HEK293 (cell line): ENCODE measurements around the gene OBSL1.

ENCODE experiments used
- CTCF ChIA-PET: fragments of 350-600 bp; formaldehyde crosslinking; extraction: SDS; loops from one replicate; lab custom pipeline; 2021; ENCODE audit warnings: antibody characterized with exemption; lab: Yijun Ruan, JAX
- POLR2A ChIA-PET: fragments of 300-600 bp; formaldehyde crosslinking; extraction: SDS; loops from one replicate; lab custom pipeline; 2020; ENCODE audit warnings: antibody characterized with exemption, inconsistent platforms; lab: Yijun Ruan, JAX
- H3K27ac ChIP-seq: fragments of 200-500 bp; sonication (Bioruptor generic); 2 replicates; pipeline ENCODE4 v1.5.1; 2014; ENCODE audit warnings: low read depth, low read length, control low read depth, inconsistent platforms; ENCODE audit errors: extremely low read depth
- H3K36me3 ChIP-seq, 2 experiments: fragments of 200-500 bp in 1 of 2; sonication (Bioruptor generic) in 1 of 2; 1 replicate in 1 of 2; 2 replicates in 1 of 2; pipeline ENCODE4 v1.5.1; 2014 to 2017; ENCODE audit warnings: inconsistent platforms in 2 of 2, low read length in 2 of 2; ENCODE audit not compliant: control insufficient read depth in 2 of 2, insufficient read depth in 1 of 2
- H3K4me1 ChIP-seq: fragments of 200-500 bp; sonication (Bioruptor generic); 2 replicates; pipeline ENCODE4 v1.5.1; 2014; ENCODE audit warnings: mild to moderate bottlenecking, low read length, inconsistent platforms; ENCODE audit not compliant: control insufficient read depth, insufficient read depth
- H3K4me3 ChIP-seq: 2 replicates; pipeline ENCODE4 v1.5.1; 2011; ENCODE audit warnings: low read depth, mild to moderate bottlenecking, control low read depth, low read length, moderate library complexity
- H3K9me3 ChIP-seq: fragments of 200-500 bp; sonication (Bioruptor generic); 2 replicates; pipeline ENCODE4 v1.5.1; 2014; ENCODE audit warnings: low read depth, low read length, inconsistent platforms; ENCODE audit not compliant: control insufficient read depth, insufficient read depth
- BCL6B ChIP-seq: fragments of 450-650 bp; formaldehyde crosslinking; IDR thresholded peaks from 2 replicates; pipeline ENCODE4 v1.5.1; 2017; ENCODE audit warnings: missing biosample characterization, missing genetic modification characterization
- KLF10 ChIP-seq: fragments of 450-650 bp; IDR thresholded peaks from 2 replicates; pipeline ENCODE4 v1.5.1; 2018; ENCODE audit warnings: missing biosample characterization, mild to moderate bottlenecking, missing genetic modification characterization
- KLF9 ChIP-seq: fragments of 450-650 bp; formaldehyde crosslinking; IDR thresholded peaks from 2 replicates; pipeline ENCODE4 v1.5.1; 2016; ENCODE audit warnings: missing biosample characterization, missing genetic modification characterization, low read depth
- RBAK ChIP-seq: fragments of 450-650 bp; formaldehyde crosslinking; IDR thresholded peaks from 2 replicates; pipeline ENCODE4 v1.5.1; 2016; ENCODE audit warnings: missing biosample characterization, missing genetic modification characterization
- REPIN1 ChIP-seq: fragments of 450-650 bp; formaldehyde crosslinking; IDR thresholded peaks from 2 replicates; pipeline ENCODE4 v1.5.1; 2017; ENCODE audit warnings: missing biosample characterization, missing genetic modification characterization, low read depth
- SCRT2 ChIP-seq: fragments of 450-650 bp; formaldehyde crosslinking; IDR thresholded peaks from 2 replicates; pipeline ENCODE4 v1.5.1; 2016; ENCODE audit warnings: missing biosample characterization, missing genetic modification characterization
- SP2 ChIP-seq: fragments of 450-650 bp; formaldehyde crosslinking; IDR thresholded peaks from 2 replicates; pipeline ENCODE4 v1.5.1; 2016; ENCODE audit warnings: missing biosample characterization, missing genetic modification characterization
- SP3 ChIP-seq: fragments of 450-650 bp; formaldehyde crosslinking; IDR thresholded peaks from 2 replicates; pipeline ENCODE4 v1.5.1; 2016; ENCODE audit warnings: missing biosample characterization, missing genetic modification characterization
- ZFHX2 ChIP-seq: fragments of 450-650 bp; formaldehyde crosslinking; conservative IDR thresholded peaks from 2 replicates; pipeline ENCODE4 v1.5.1; 2016; ENCODE audit warnings: missing biosample characterization, missing genetic modification characterization
- ZNF133 ChIP-seq: fragments of 450-650 bp; formaldehyde crosslinking; IDR thresholded peaks from 2 replicates; pipeline ENCODE4 v1.5.1; 2016; ENCODE audit warnings: missing biosample characterization, missing genetic modification characterization
- ZNF184 ChIP-seq: fragments of 450-650 bp; IDR thresholded peaks from 2 replicates; pipeline ENCODE4 v1.5.1; 2018; ENCODE audit warnings: missing biosample characterization, mild to moderate bottlenecking, missing genetic modification characterization
- ZNF324 ChIP-seq: fragments of 450-650 bp; formaldehyde crosslinking; IDR thresholded peaks from 2 replicates; pipeline ENCODE4 v1.5.1; 2016; ENCODE audit warnings: missing biosample characterization, missing genetic modification characterization
- ZNF416 ChIP-seq: fragments of 450-650 bp; formaldehyde crosslinking; IDR thresholded peaks from 2 replicates; pipeline ENCODE4 v1.5.1; 2016; ENCODE audit warnings: missing biosample characterization, missing genetic modification characterization
- ZNF548 ChIP-seq: fragments of 450-650 bp; formaldehyde crosslinking; IDR thresholded peaks from 2 replicates; pipeline ENCODE4 v1.5.1; 2016; ENCODE audit warnings: missing biosample characterization, missing genetic modification characterization
- ZNF561 ChIP-seq: fragments of 450-650 bp; IDR thresholded peaks from 2 replicates; pipeline ENCODE4 v1.5.1; 2018; ENCODE audit warnings: missing biosample characterization, missing genetic modification characterization, borderline replicate concordance
- ZNF621 ChIP-seq: fragments of 450-650 bp; formaldehyde crosslinking; IDR thresholded peaks from 2 replicates; pipeline ENCODE4 v1.5.1; 2017; ENCODE audit warnings: missing biosample characterization, missing genetic modification characterization
- ZNF701 ChIP-seq: fragments of 450-650 bp; formaldehyde crosslinking; IDR thresholded peaks from 2 replicates; pipeline ENCODE4 v1.5.1; 2016; ENCODE audit warnings: missing biosample characterization, missing genetic modification characterization
- TF ChIP-seq, protein P1 (sequence below): sonication (generic); formaldehyde crosslinking; IDR thresholded peaks from 2 replicates; pipeline ENCODE4 v1.8.1; 2022; ENCODE audit warnings: mild to moderate bottlenecking, moderate library complexity, missing genetic modification reagents
- TF ChIP-seq, protein P2 (sequence below): fragments of 450-650 bp; formaldehyde crosslinking; IDR thresholded peaks from 2 replicates; pipeline ENCODE4 v1.5.1; 2016; ENCODE audit warnings: missing biosample characterization, missing genetic modification characterization
- TF ChIP-seq, protein P3 (sequence below): fragments of 450-650 bp; formaldehyde crosslinking; IDR thresholded peaks from 2 replicates; pipeline ENCODE4 v1.5.1; 2016; ENCODE audit warnings: missing biosample characterization, missing genetic modification characterization

Gene OBSL1

GRCh38 chr2:219612577-219613286 lies 41.4 kb upstream of the OBSL1 start:
- Histone ChIP-seq H3K27ac (no peak overlapping the region), H3K4me1 (no peaks in the 10 kb centered on the region)

GRCh38 chr2:219611866-219612576 lies 40.7 kb upstream of the OBSL1 start:
- POLR2A ChIA-PET: interaction anchor here (1.1 kb wide), 1 partner anchor 41 kb away, joined by 5 read pairs; the partner anchor contains the start of gene OBSL1
- Histone ChIP-seq H3K36me3 (peaks cover 1 to 69% of the 10 kb centered on the region in 2 experiments; a peak in 2 of 3 replicates), H3K9me3 (no peaks in the 10 kb centered on the region), H3K4me1 (no peaks in the 10 kb centered on the region), H3K27ac (no peak overlapping the region)
- CTCF ChIA-PET: interaction anchor here (0.5 to 1.3 kb wide), 3 partner anchors 31 to 602 kb away, joined by 3 to 4 read pairs (median 3); no protein-coding TSS in a partner anchor
- TF ChIP-seq ZNF548 (tag by site-specific recombination) (no peak), SCRT2 (tag by site-specific recombination) (peak; percentile 46; the same call in 1 of the 2 replicates)
- TF ChIP-seq, all 188 proteins: peak for 1
- no peak overlapping the region for H3K4me3 ChIP-seq

More at GRCh38 chr2:219612577-219613286, 41.4 kb upstream of the OBSL1 start:
- peaks cover 0 to 67% of the 10 kb centered on the region in 2 experiments; a peak in 2 of 3 replicates for H3K36me3 ChIP-seq
- POLR2A ChIA-PET: interaction anchor here (1.1 kb wide), 1 partner anchor 42 kb away, joined by 5 read pairs; the partner anchor contains the start of gene OBSL1
- CTCF ChIA-PET: interaction anchor here (0.5 to 1.3 kb wide), 3 partner anchors 30 to 603 kb away, joined by 3 to 4 read pairs (median 3); no protein-coding TSS in a partner anchor
- H3K4me3 ChIP-seq: no peak overlapping the region
- TF ChIP-seq ZNF561 (tag by site-specific recombination) (no peak), ZNF184 (tag by site-specific recombination) (no peak), REPIN1 (tag by site-specific recombination) (no peak), ZNF621 (tag by site-specific recombination) (no peak), BCL6B (tag by site-specific recombination) (no peak)
- TF ChIP-seq, protein P1, sequence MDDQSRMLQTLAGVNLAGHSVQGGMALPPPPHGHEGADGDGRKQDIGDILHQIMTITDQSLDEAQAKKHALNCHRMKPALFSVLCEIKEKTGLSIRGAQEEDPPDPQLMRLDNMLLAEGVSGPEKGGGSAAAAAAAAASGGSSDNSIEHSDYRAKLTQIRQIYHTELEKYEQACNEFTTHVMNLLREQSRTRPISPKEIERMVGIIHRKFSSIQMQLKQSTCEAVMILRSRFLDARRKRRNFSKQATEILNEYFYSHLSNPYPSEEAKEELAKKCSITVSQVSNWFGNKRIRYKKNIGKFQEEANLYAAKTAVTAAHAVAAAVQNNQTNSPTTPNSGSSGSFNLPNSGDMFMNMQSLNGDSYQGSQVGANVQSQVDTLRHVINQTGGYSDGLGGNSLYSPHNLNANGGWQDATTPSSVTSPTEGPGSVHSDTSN (CRISPR knock-in tag): no peak
- H3K9me3 ChIP-seq: no peaks in the 10 kb centered on the region

DNA sequence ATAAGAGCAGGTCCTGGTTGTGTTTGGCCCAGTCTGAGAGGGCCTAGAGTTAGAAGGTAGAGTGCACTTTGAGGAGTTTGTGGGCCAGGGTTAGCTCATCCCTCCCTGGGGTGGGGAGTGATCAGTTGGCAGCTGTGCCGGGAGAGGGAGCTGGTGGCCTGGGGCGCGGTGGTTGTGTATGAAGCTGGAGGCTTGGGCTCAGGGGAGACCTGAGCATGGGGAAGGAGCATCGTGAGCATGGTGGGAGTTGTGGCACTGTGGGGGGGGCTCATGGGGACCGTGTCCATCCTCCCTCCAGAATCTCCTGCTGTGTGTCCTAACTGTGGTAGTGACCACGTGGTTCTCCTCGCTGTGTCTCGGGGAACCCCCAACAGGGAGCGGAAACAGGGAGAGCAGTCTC lies 40.0 kb upstream of the OBSL1 start:
- H3K9me3 ChIP-seq: no peaks in the 10 kb centered on the region
- POLR2A ChIA-PET: interaction anchor here (0.6 kb wide), 1 partner anchor 16 kb away, joined by 3 read pairs; the partner anchor contains the start of gene SLC4A3
- peaks cover 4 to 72% of the 10 kb centered on the region in 2 experiments; a peak in 2 of 3 replicates for H3K36me3 ChIP-seq
- no peaks in the 10 kb centered on the region for H3K4me1 ChIP-seq
- H3K4me3 ChIP-seq: no peak overlapping the region
- CTCF ChIA-PET: no interaction called here
- no peak overlapping the region for H3K27ac ChIP-seq
- TF ChIP-seq ZNF324 (tag by site-specific recombination): no peak
- no peak for TF ChIP-seq ZNF133 (tag by site-specific recombination)
- no peak for TF ChIP-seq ZFHX2 (tag by site-specific recombination)
- no peak for TF ChIP-seq KLF10 (tag by site-specific recombination)
- TF ChIP-seq, protein P2, sequence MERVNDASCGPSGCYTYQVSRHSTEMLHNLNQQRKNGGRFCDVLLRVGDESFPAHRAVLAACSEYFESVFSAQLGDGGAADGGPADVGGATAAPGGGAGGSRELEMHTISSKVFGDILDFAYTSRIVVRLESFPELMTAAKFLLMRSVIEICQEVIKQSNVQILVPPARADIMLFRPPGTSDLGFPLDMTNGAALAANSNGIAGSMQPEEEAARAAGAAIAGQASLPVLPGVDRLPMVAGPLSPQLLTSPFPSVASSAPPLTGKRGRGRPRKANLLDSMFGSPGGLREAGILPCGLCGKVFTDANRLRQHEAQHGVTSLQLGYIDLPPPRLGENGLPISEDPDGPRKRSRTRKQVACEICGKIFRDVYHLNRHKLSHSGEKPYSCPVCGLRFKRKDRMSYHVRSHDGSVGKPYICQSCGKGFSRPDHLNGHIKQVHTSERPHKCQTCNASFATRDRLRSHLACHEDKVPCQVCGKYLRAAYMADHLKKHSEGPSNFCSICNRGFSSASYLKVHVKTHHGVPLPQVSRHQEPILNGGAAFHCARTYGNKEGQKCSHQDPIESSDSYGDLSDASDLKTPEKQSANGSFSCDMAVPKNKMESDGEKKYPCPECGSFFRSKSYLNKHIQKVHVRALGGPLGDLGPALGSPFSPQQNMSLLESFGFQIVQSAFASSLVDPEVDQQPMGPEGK: no peak
- no peak for TF ChIP-seq ZNF701
- TF ChIP-seq ZNF416 (tag by site-specific recombination): no peak
- TF ChIP-seq SP2 (tag by site-specific recombination): no peak
- TF ChIP-seq SP3: no peak
- TF ChIP-seq, protein P3, sequence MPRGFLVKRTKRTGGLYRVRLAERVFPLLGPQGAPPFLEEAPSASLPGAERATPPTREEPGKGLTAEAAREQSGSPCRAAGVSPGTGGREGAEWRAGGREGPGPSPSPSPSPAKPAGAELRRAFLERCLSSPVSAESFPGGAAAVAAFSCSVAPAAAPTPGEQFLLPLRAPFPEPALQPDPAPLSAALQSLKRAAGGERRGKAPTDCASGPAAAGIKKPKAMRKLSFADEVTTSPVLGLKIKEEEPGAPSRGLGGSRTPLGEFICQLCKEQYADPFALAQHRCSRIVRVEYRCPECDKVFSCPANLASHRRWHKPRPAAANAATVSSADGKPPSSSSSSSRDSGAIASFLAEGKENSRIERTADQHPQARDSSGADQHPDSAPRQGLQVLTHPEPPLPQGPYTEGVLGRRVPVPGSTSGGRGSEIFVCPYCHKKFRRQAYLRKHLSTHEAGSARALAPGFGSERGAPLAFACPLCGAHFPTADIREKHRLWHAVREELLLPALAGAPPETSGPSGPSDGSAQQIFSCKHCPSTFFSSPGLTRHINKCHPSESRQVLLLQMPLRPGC: no peak
- TF ChIP-seq KLF9: no peak
- no peak for TF ChIP-seq RBAK (tag by site-specific recombination)
